PC-9 (cell line): ENCODE results near the gene PHF10.

ENCODE experiments used
- CTCF ChIP-seq: fragments of 200-600 bp; sonication (generic); conservative IDR thresholded peaks from 2 replicates; pipeline ENCODE4 v1.6.1; 2017; ENCODE audit warnings: mixed run types, antibody characterized with exemption, mild to moderate bottlenecking, moderate library complexity
- EZH2 ChIP-seq: fragments of 200-600 bp; sonication (generic); IDR thresholded peaks from 2 replicates; pipeline ENCODE4 v1.8.0; 2017; ENCODE audit warnings: antibody characterized with exemption, low read depth

- TF ChIP-seq CTCF = no peak
- TF ChIP-seq EZH2 = no peak
Measured at GRCh38 chr6:169719117-169719516, 5.2 kb downstream of the PHF10 start.
